Testis (tissue), 3 donors: ENCODE results near the gene HRH1. TPM values are rescaled to one million over a fixed set of nuclear protein-coding genes. Genes with fewer than 3 reads are reported as not detected.
"Not testable (repeated sequence)": the region's sequence is repeated elsewhere in the genome, so short reads cannot be mapped to it uniquely, and the experiment has no call there.

Experiments used
- DNase-seq: peaks from one replicate; pipeline ENCODE4 v3.0.0-alpha.2; 2019
- H3K27ac ChIP-seq, 2 donors: fragments of 200-600 bp; sonication (generic); one replicate each; pipeline ENCODE4 v1.5.1; 2019
- H3K27me3 ChIP-seq: fragments of 200-600 bp; sonication (generic); one replicate; pipeline ENCODE4 v1.5.1; 2019
- H3K36me3 ChIP-seq: fragments of 200-600 bp; sonication (generic); one replicate; pipeline ENCODE4 v1.5.1; 2017; ENCODE audit warnings: low read depth; ENCODE audit errors: missing control alignments
- H3K4me1 ChIP-seq: fragments of 200-600 bp; sonication (generic); one replicate; pipeline ENCODE4 v1.5.1; 2019
- H3K4me3 ChIP-seq, 2 donors: fragments of 200-600 bp; sonication (generic); one replicate each; pipeline ENCODE4 v1.5.1; 2017 to 2019
- H3K9me3 ChIP-seq: fragments of 200-600 bp; sonication (generic); one replicate; pipeline ENCODE4 v1.5.1; 2017
- POLR2A ChIP-seq: fragments of 450-650 bp; IDR thresholded peaks from one replicate; pipeline ENCODE4 v1.6.1; 2017; ENCODE audit warnings: antibody characterized with exemption, mild to moderate bottlenecking, moderate library complexity
- WGBS, 2 donors: methylation state at CpG; one replicate each; pipeline ENCODE4 v1.1.5; 2018; 5-methylcytosine and 5-hydroxymethylcytosine counted together
- intact Hi-C: fragments of 100-400 bp; cut with DNase I; formaldehyde crosslinking; loops from one replicate; pipeline ENCODE4 v1.15.1; 2023; ENCODE audit warnings: low total_unique reads
- polyA plus RNA-seq: library from polyadenylated mRNA; stranded (reverse); fragments of 350-450 nt; fragmentation: Illumina TruSeq; extraction: RNeasy Lipid Tissue Mini Kit (QIAGEN cat#74804); gene quantifications from one replicate; pipeline ENCODE4 v1.2.3, GENCODE V29; 2014; ENCODE audit warnings: low read depth, low replicate concordance; ENCODE audit not compliant: insufficient read depth
- total RNA-seq, 2 donors: library from RNA; depleted of rRNA; stranded (reverse); fragments of >200 nt; gene quantifications; one replicate each; pipeline ENCODE4 v1.2.3, GENCODE V29; 2016
- TF ChIP-seq, protein P1 (sequence below), 3 experiments: fragments of 450-650 bp in 2 of 3; fragments of 200-600 bp in 1 of 3; sonication (generic) in 1 of 3; IDR thresholded peaks; one replicate each; pipeline ENCODE4 v1.5.1; 2016 to 2019; ENCODE audit warnings: antibody characterized with exemption in 3 of 3, mild to moderate bottlenecking in 2 of 3, moderate library complexity in 1 of 3

The HRH1 gene
- total and polyA plus RNA-seq, 3 donors from 2014 or later: 1.6 to 3.2 (median 2.5) TPM

GRCh38 chr3:11250902-11251806 lies 96.9 kb downstream of the HRH1 start:
- H3K9me3 ChIP-seq: no peaks in the 10 kb centered on the region
- no peaks in the 10 kb centered on the region for H3K4me1 ChIP-seq
- intact Hi-C loops: no loop called here
- H3K36me3 ChIP-seq: no peaks in the 10 kb centered on the region
- no peak for DNase-seq
- H3K4me3 ChIP-seq: no peak overlapping the region
- 74 to 77% methylated on average over 10 of the region's 10 CpGs for WGBS, 2 donors
- no peaks in the 10 kb centered on the region for H3K27me3 ChIP-seq
- no peak for TF ChIP-seq POLR2A
- TF ChIP-seq, protein P1, sequence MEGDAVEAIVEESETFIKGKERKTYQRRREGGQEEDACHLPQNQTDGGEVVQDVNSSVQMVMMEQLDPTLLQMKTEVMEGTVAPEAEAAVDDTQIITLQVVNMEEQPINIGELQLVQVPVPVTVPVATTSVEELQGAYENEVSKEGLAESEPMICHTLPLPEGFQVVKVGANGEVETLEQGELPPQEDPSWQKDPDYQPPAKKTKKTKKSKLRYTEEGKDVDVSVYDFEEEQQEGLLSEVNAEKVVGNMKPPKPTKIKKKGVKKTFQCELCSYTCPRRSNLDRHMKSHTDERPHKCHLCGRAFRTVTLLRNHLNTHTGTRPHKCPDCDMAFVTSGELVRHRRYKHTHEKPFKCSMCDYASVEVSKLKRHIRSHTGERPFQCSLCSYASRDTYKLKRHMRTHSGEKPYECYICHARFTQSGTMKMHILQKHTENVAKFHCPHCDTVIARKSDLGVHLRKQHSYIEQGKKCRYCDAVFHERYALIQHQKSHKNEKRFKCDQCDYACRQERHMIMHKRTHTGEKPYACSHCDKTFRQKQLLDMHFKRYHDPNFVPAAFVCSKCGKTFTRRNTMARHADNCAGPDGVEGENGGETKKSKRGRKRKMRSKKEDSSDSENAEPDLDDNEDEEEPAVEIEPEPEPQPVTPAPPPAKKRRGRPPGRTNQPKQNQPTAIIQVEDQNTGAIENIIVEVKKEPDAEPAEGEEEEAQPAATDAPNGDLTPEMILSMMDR (IDR thresholded peaks at IDR 0.05): no peak
- no peak overlapping the region for H3K27ac ChIP-seq

DNA sequence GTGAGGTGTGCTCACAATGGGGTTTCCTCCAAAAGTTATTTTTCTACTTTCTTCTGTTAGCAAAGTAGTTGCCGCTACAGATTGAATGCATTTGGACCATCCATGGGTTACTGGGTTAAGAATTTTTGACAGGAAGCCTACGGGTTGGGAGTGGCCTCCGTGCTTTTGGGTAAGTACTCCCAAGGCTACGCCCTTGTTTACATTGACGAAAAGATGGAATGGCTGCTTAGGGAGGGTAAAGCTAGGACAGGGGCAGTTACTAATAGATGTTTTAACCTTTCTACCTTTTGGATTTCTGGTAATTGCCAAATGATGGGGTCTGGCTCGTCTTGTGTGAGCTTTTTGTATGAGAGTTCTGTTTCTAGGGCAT lies 97.5 kb downstream of the HRH1 start:
- Histone ChIP-seq H3K36me3 (no peaks in the 10 kb centered on the region), H3K27ac (no peak overlapping the region), H3K27me3 (no peaks in the 10 kb centered on the region), H3K4me1 (no peaks in the 10 kb centered on the region), H3K9me3 (no peaks in the 10 kb centered on the region), H3K4me3 (no peak overlapping the region)
- 77 to 89% methylated on average over 6 of the region's 6 CpGs for WGBS, 2 donors
- intact Hi-C loops: no loop called here
- TF ChIP-seq, protein P1 (IDR thresholded peaks at IDR 0.05): no peak
- TF ChIP-seq POLR2A: no peak
- no peak for DNase-seq

DNA sequence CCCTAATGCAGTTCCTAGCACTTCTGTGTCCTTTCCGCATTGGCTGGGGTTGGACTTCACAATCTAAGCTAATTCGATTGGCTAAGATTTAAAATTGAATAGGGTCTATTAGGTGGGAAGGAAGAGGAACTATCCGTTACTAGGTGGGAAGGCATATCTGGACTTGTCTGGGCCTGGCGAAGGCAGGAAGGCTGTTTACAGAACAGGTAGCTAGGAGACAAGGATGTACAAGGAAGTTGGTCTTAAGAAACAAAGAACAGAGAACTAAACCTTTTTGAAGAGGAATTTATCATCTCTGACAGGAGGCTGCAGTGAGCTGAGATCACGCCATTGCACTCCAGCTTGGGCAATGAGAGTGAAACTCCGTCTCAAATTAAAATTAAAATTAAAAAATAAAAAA lies 100.6 kb downstream of the HRH1 start:
- Histone ChIP-seq H3K27me3 (no peaks in the 10 kb centered on the region), H3K4me3 (no peak overlapping the region), H3K9me3 (no peaks in the 10 kb centered on the region), H3K27ac (no peak overlapping the region), H3K36me3 (no peaks in the 10 kb centered on the region), H3K4me1 (no peaks in the 10 kb centered on the region)
- intact Hi-C loops: no loop called here
- TF ChIP-seq, protein P1 (IDR thresholded peaks at IDR 0.05): no peak
- TF ChIP-seq POLR2A: no peak
- WGBS, 2 donors: 91 to 94% methylated on average over 6 of the region's 6 CpGs
- DNase-seq: no peak

DNA sequence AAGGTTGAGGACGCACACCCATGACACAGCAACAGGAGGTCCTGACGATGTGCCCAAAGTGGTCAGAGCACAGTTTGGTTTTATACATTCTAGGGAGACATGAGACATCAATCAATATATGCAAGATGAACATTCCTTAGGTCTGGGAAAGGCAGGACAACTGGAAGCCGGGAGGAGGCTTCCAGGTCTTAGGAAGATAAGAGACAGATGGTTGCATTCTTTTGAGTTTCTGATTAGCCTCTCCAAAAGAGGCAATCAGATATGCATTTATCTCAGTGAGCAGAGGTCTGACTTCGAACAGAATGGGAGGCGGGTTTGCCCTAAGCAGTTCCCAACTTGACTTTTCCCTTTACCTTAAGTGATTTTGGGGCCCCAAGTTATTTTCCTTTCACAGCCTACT lies 101.2 kb downstream of the HRH1 start:
- not testable (repeated sequence) for DNase-seq
- WGBS, 2 donors: 77 to 79% methylated on average over 5 of the region's 5 CpGs

GRCh38 chr3:11258958-11259357 lies 104.7 kb downstream of the HRH1 start:
- intact Hi-C loops: no loop called here

More for the DNA sequence above, 101.2 kb downstream of the HRH1 start:
- H3K27ac ChIP-seq, H3K4me1 ChIP-seq, H3K27me3 ChIP-seq, H3K9me3 ChIP-seq, intact Hi-C loops, H3K36me3 ChIP-seq, H3K4me3 ChIP-seq: not testable (repeated sequence)

More at GRCh38 chr3:11258958-11259357, 104.7 kb downstream of the HRH1 start:
- TF ChIP-seq POLR2A: no peak
- TF ChIP-seq, protein P1 (IDR thresholded peaks at IDR 0.05): no peak
- WGBS, 2 donors: 94 to 96% methylated on average over 11 of the region's 11 CpGs
- no peaks in the 10 kb centered on the region for H3K36me3 ChIP-seq
- no peaks in the 10 kb centered on the region for H3K9me3 ChIP-seq
- H3K4me3 ChIP-seq: no peak overlapping the region
- no peak overlapping the region for H3K27ac ChIP-seq
- no peak for DNase-seq
- no peaks in the 10 kb centered on the region for H3K27me3 ChIP-seq
- no peaks in the 10 kb centered on the region for H3K4me1 ChIP-seq
